Endothelial cell of umbilical vein (primary cell): ENCODE measurements around the gene EEF2K. TPM values are rescaled to one million over a fixed set of nuclear protein-coding genes. Genes with fewer than 3 reads are reported as not detected.

Experiments used
- BruUV-seq: library from RNA; stranded (reverse); fragments of 400-500 nt; replicated peaks from 2 replicates; lab custom pipeline; 2021; lab: Mats Ljungman, UMichigan
- CTCF ChIA-PET: fragments of 300-600, 350-600 bp; sonication (Branson Sonifier 250); formaldehyde crosslinking; loops from one replicate; lab custom pipeline; 2021; ENCODE audit warnings: antibody characterized with exemption, inconsistent platforms; lab: Charles Lee
- POLR2A ChIA-PET: fragments of 300-600, 350-600 bp; sonication (Branson Sonifier 250); formaldehyde crosslinking; loops from one replicate; lab custom pipeline; 2021; ENCODE audit warnings: antibody characterized with exemption, inconsistent platforms; lab: Charles Lee
- DNase-seq: peaks from one replicate; pipeline ENCODE4 v3.0.0-alpha.2; 2011; ENCODE audit warnings: low read depth, low spot score
- FAIRE-seq: peaks from 2 replicates; lab custom pipeline; 2011; peaks lifted over from hg19 to GRCh38; lab: Jason Lieb, UNC
- H2AFZ ChIP-seq: 2 replicates; pipeline ENCODE4 v1.6.0; 2012; ENCODE audit warnings: low read depth, low read length, control low read depth, inconsistent platforms
- H3K27ac ChIP-seq: 2 replicates; pipeline ENCODE4 v1.5.1; 2011; ENCODE audit warnings: low read depth, mild to moderate bottlenecking, control low read depth, low read length, moderate library complexity; ENCODE audit not compliant: insufficient read depth
- H3K27me3 ChIP-seq, 2 experiments: 2 replicates each; pipeline versions ENCODE4 v1.6.0 to v1.6.1; 2011; ENCODE audit warnings: low read length in 2 of 2, mixed read lengths in 1 of 2; ENCODE audit not compliant: control insufficient read depth in 2 of 2, insufficient read depth in 2 of 2
- H3K36me3 ChIP-seq, 2 experiments: 2 replicates in 1 of 2; 3 replicates in 1 of 2; pipeline ENCODE4 v1.5.1; 2011; ENCODE audit warnings: low read length in 2 of 2, mild to moderate bottlenecking in 1 of 2, moderate library complexity in 1 of 2; ENCODE audit not compliant: control insufficient read depth in 2 of 2, insufficient read depth in 2 of 2; ENCODE audit errors: extremely low read depth in 1 of 2
- H3K4me1 ChIP-seq: 3 replicates; pipeline ENCODE4 v1.5.1; 2011; ENCODE audit warnings: mild to moderate bottlenecking, low read length; ENCODE audit not compliant: control insufficient read depth, insufficient read depth; ENCODE audit errors: extremely low read depth
- H3K4me2 ChIP-seq: 2 replicates; pipeline ENCODE4 v1.6.1; 2011; ENCODE audit warnings: low read length, control low read depth, mixed read lengths; ENCODE audit not compliant: insufficient read depth
- H3K4me3 ChIP-seq, 3 experiments: fragments of 200-600 bp in 1 of 3; sonication (generic), shearing (Covaris generic) in 1 of 3; replicated peaks in 1 of 3; 2 replicates each; pipeline ENCODE4 v1.5.1; 2011 to 2016; ENCODE audit warnings: control low read depth in 3 of 3, low read length in 3 of 3, mild to moderate bottlenecking in 2 of 3, inconsistent platforms in 1 of 3, low read depth in 1 of 3, moderate library complexity in 1 of 3; ENCODE audit not compliant: insufficient read depth in 1 of 3
- H3K79me2 ChIP-seq: 2 replicates; pipeline ENCODE4 v1.6.0; 2012; ENCODE audit warnings: low read length, inconsistent platforms; ENCODE audit not compliant: control insufficient read depth, insufficient read depth
- H3K9ac ChIP-seq: replicated peaks from 2 replicates; pipeline ENCODE3; 2011; ENCODE audit warnings: low read length, control low read depth; ENCODE audit not compliant: insufficient read depth; ENCODE audit errors: extremely low read depth
- H3K9me1 ChIP-seq: replicated peaks from 3 replicates; pipeline ENCODE4 v1.6.0; 2011; ENCODE audit warnings: mild to moderate bottlenecking, low read length; ENCODE audit not compliant: control insufficient read depth, insufficient read depth; ENCODE audit errors: extremely low read depth
- H3K9me3 ChIP-seq: replicated peaks from 2 replicates; pipeline ENCODE4 v1.5.1; 2012; ENCODE audit warnings: low read length, inconsistent platforms; ENCODE audit not compliant: control insufficient read depth, insufficient read depth
- H4K20me1 ChIP-seq: replicated peaks from 2 replicates; pipeline ENCODE3; 2011; ENCODE audit warnings: mild to moderate bottlenecking, low read length; ENCODE audit not compliant: control insufficient read depth, insufficient read depth; ENCODE audit errors: extremely low read depth
- EZH2 ChIP-seq: IDR thresholded peaks from 2 replicates; pipeline ENCODE4 v1.6.1; 2012; ENCODE audit warnings: borderline replicate concordance, low read depth, mild to moderate bottlenecking, moderate library complexity, low read length, inconsistent platforms; ENCODE audit not compliant: severe bottlenecking
- FOS ChIP-seq: IDR thresholded peaks from 2 replicates; pipeline ENCODE4 v1.6.1; 2011; ENCODE audit warnings: mild to moderate bottlenecking, low read length, moderate library complexity, borderline replicate concordance; ENCODE audit not compliant: insufficient read depth
- GATA2 ChIP-seq: IDR thresholded peaks from 2 replicates; pipeline ENCODE4 v1.7.0; 2011; ENCODE audit warnings: low read depth, mild to moderate bottlenecking, moderate library complexity, mixed read lengths, low read length; ENCODE audit not compliant: insufficient read length, insufficient read depth
- JUN ChIP-seq: IDR thresholded peaks from 2 replicates; pipeline ENCODE4 v1.6.1; 2011; ENCODE audit warnings: borderline replicate concordance, low read depth; ENCODE audit not compliant: insufficient read length, insufficient read depth
- MYC ChIP-seq: IDR thresholded peaks from one replicate; pipeline ENCODE4 v1.6.1; 2011; ENCODE audit warnings: mild to moderate bottlenecking, low read depth, low read length
- POLR2A ChIP-seq: IDR thresholded peaks from 2 replicates; pipeline ENCODE4 v1.6.1; 2012; ENCODE audit warnings: low read depth, mild to moderate bottlenecking, control low read depth, low read length
- POLR2AphosphoS5 ChIP-seq: IDR thresholded peaks from 2 replicates; pipeline ENCODE4 v1.6.1; 2012; ENCODE audit warnings: low read depth, mild to moderate bottlenecking, control low read depth, low read length, moderate library complexity; ENCODE audit not compliant: insufficient read depth
- dilution Hi-C: fragments of 300-500 bp; cut with MboI; formaldehyde crosslinking; loops from one replicate; pipeline ENCODE4 v1.15.0; 2019; ENCODE audit warnings: low sequenced_read_pairs; ENCODE audit not compliant: extremely low pct_ligation_motif_present
- intact Hi-C: fragments of 100-400 bp; cut with micrococcal nuclease; formaldehyde crosslinking; loops from one replicate; pipeline ENCODE4 v1.10.0; 2022
- polyA plus RNA-seq, 4 experiments: library from polyadenylated mRNA; depleted of rRNA in 3 of 4; stranded (reverse) in 3 of 4; unstranded in 1 of 4; fragments of >200 nt; gene quantifications; 2 replicates each; pipeline versions ENCODE4 v1.2.1 to v1.2.3, GENCODE V29; 2011 to 2012; ENCODE audit warnings: missing spikeins in 1 of 4
- total RNA-seq: library from RNA; stranded (reverse); gene quantifications from 2 replicates; pipeline ENCODE4 v1.2.3, GENCODE V29; 2021
- TF ChIP-seq, protein P1 (sequence below): IDR thresholded peaks from 2 replicates; pipeline ENCODE4 v1.6.1; 2011; ENCODE audit not compliant: insufficient read depth, insufficient read length
- TF ChIP-seq, protein P2 (sequence below), 2 donors: IDR thresholded peaks; 1 replicate in 1 of 2; 2 replicates in 1 of 2; pipeline ENCODE4 v1.5.1; 2011; ENCODE audit warnings: low read length in 2 of 2, mild to moderate bottlenecking in 2 of 2, moderate library complexity in 2 of 2, control low read depth in 1 of 2, inconsistent platforms in 1 of 2, low read depth in 1 of 2; ENCODE audit not compliant: insufficient read depth in 1 of 2; ENCODE audit errors: extremely low read depth in 1 of 2

EEF2K gene
- total and polyA plus RNA-seq, 2 donors (not counting 3 experiments of a cell fraction or from before 2014, with no cell fraction given), result 16.0 to 48.6 TPM

DNA sequence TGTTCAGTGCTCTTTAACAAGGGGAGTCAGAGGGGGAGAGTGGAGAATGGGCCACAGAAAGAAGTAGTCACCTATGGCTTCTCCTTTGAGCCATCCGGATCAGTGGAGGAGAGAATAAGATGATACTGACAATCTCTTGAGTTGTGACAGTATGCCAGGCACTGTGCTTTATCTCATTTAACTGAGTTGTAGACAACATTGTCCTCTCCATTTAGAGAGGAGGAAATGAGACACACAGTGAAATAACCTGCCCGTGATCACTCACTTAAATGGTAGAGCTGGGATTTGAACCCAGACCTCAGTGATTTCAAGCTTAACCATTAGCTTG, 17.8 kb upstream of the EEF2K start:
- intact Hi-C loops, result loop anchor here (1.0 kb wide), 3 partner anchors 89 to 237 kb away; partner anchors contain the start of gene PDZD9
- no peak overlapping the region for H3K4me3 ChIP-seq
- H3K27me3 ChIP-seq, result no peaks in the 10 kb centered on the region
- TF ChIP-seq EZH2, result no peak
- TF ChIP-seq MYC, result no peak
- TF ChIP-seq GATA2, result no peak
- no peak for TF ChIP-seq POLR2A
- TF ChIP-seq, protein P1, sequence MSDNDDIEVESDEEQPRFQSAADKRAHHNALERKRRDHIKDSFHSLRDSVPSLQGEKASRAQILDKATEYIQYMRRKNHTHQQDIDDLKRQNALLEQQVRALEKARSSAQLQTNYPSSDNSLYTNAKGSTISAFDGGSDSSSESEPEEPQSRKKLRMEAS, result no peak
- TF ChIP-seq, protein P2, sequence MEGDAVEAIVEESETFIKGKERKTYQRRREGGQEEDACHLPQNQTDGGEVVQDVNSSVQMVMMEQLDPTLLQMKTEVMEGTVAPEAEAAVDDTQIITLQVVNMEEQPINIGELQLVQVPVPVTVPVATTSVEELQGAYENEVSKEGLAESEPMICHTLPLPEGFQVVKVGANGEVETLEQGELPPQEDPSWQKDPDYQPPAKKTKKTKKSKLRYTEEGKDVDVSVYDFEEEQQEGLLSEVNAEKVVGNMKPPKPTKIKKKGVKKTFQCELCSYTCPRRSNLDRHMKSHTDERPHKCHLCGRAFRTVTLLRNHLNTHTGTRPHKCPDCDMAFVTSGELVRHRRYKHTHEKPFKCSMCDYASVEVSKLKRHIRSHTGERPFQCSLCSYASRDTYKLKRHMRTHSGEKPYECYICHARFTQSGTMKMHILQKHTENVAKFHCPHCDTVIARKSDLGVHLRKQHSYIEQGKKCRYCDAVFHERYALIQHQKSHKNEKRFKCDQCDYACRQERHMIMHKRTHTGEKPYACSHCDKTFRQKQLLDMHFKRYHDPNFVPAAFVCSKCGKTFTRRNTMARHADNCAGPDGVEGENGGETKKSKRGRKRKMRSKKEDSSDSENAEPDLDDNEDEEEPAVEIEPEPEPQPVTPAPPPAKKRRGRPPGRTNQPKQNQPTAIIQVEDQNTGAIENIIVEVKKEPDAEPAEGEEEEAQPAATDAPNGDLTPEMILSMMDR (IDR thresholded peaks at IDR 0.05; ENCODE audit: extremely low read depth in 1 of 2, insufficient read depth in 1 of 2, low read depth in 1 of 2, low read length in 2 of 2), result no peak
- no peak for TF ChIP-seq POLR2AphosphoS5
- no peak for TF ChIP-seq JUN
- no peak for TF ChIP-seq FOS
- no peak for DNase-seq
- CTCF ChIA-PET, result interaction anchor here (0.5 to 4.4 kb wide), 55 partner anchors 8 to 531 kb away, joined by 3 to 99 read pairs (median 5); partner anchors contain the start of genes EEF2K, MOSMO, PDZD9 and UQCRC2
- H3K4me1 ChIP-seq, result peaks cover 38% of the 10 kb centered on the region
- H3K79me2 ChIP-seq, result no peaks in the 10 kb centered on the region
- no peaks in the 10 kb centered on the region for H4K20me1 ChIP-seq
- H3K9me1 ChIP-seq, result no peaks in the 10 kb centered on the region
- no peaks in the 10 kb centered on the region for H3K9me3 ChIP-seq
- no peak overlapping the region for H3K9ac ChIP-seq
- H3K4me2 ChIP-seq, result no peak overlapping the region
- H3K36me3 ChIP-seq, result no peaks in the 10 kb centered on the region
- no peak for FAIRE-seq
- no TSS peak for BruUV-seq
- dilution Hi-C loops, result no loop called here
- H3K27ac ChIP-seq, result no peak overlapping the region
- H2AFZ ChIP-seq, result peak overlapping the region; percentile 16
- POLR2A ChIA-PET, result interaction anchor here (1.0 kb wide), 2 partner anchors 177 to 235 kb away, joined by 5 to 6 read pairs; partner anchors contain the start of gene UQCRC2
